HG02938 (cell line): Measurements from ENCODE around the gene TMTC4.
"Not testable (repeated sequence)": the region's sequence is repeated elsewhere in the genome, so short reads cannot be mapped to it uniquely, and the experiment has no call there.

Experiments used
- ATAC-seq: cut with Tn5 transposase; IDR thresholded peaks from one replicate; pipeline ENCODE4 v1.9.1; 2021; ENCODE audit warnings: mild to moderate bottlenecking, moderate library complexity; ENCODE audit not compliant: unreplicated experiment

TMTC4 gene

DNA sequence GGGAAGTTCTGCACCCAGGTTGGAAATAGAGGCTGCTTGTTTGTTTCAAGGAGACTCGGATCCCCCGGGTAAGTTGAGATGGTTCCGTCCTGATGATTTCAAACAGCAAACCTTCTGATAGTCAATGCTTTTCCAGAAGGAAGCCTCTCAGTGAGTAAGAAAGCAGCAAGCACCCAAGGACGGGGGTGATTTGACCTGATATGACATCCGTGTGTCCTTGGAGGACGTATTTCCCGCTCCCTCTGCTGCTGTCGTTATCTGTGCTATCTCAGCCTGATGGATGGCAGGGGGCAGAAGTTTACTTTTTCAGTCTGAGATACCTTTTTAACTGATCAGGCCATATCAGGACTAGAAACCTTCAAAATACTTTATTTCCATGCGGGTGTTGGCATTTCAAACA lies 80.3 kb downstream of the TMTC4 start:
- ATAC-seq, result no peak

DNA sequence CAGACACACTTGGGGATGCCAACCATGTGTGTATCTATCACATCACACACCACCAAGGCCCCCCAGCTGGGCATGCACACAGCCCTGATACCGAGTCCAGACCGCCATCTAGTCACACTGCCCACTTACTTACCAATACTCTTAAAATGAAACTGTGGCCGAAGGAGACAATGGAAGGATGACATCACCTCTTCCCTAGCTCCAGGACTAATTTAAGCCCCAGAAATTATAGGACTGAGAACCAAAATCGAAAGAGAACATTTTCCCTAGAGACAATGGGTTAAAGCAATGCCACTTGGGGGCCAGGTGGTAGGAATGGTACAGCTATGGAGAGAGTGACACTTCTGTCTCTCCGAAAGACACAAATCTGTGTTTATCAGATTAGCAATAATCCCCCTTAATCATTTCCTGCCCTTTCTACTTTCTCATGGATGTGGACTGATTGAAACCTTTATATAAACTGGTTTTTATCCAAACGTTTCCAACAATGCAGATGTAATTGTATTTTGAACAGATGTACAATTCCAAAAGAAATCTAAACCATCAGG lies 85.3 kb downstream of the TMTC4 start:
- ATAC-seq, result no peak

DNA sequence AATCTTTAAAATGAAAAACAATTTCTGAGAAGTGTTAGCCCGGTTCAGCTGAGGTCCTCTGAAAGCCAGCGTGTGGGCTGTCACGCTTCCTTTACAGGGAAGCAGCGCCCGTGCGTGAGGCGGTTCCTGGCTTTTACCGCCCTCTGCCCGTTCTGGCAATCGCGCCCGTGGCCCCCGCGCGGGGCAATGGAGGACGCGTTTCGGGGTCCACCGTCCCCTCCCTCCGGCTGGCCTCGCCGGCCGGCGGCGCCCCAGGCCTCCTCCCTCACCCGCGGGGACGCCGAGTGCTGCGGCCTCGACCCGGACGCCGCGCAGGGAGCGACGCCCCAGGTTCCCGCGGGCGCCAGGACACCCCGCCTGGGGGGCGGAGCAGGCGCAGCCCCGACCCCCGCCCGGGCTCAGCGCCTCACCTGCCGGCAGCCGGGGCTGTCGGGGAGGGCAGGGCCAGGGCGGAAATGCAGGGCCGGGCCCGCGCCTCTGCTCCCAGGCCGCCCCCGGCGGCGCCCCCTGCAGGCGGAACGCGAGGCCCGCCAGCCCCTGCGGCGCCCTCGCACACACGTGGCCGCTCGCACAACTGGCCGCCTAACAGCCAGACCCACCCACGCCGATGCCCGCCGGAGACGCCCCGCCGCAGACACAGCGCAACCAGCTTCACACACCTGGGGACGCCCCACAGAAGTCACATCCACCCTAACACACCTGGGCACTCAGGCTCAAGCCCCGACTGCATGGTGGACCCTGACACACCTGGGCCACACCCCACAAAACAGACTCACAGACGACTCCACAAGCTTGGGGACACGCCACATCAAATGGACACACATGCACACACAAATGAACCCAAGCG lies 86.0 kb downstream of the TMTC4 start, which contains the start of gene GGACT:
Gene GGACT (minus strand): TSS at position 459 of the 847 bp plus-strand sequence. CDS start 56,198 bp downstream, outside the sequence.
- ATAC-seq, result peak; percentile 96

DNA sequence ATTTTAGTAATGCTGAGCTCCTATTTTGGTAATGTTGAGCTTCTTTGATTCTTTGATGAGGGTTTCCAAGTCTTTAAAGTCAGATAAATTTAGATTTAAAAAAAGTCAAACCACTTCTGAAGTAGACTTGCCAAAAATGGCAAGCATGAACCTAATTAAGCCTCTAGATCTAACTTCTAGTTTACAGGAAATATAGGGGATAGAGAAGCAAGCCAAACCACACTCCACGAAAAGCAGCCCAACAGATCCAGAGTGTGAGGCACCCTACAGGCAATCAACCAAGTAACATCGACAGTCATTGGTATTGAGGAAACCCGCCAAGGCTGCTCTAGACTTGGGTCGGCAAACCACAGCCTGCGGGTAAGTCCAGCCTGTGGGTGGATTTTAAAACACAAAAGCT lies 89.7 kb downstream of the TMTC4 start:
- ATAC-seq, result no peak

DNA sequence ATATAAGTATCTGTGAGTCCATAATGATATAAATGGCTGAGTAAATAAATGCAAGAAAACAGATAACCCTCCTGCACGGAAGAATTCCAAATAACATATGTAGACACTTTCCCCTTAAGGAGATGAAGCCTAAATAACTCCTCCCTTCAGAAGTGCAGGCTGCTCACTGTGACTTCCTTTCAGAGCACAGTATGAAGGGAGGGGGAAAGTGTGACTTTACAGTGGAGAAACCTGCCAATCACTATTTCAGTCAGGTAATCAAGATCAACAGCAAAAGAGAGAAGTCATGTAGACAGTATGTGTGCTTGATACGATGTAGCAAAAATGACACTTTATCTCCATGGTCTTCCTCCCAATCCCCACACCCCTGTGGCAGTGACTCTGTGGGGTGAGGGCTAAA lies 93.1 kb downstream of the TMTC4 start:
- ATAC-seq, result no peak

DNA sequence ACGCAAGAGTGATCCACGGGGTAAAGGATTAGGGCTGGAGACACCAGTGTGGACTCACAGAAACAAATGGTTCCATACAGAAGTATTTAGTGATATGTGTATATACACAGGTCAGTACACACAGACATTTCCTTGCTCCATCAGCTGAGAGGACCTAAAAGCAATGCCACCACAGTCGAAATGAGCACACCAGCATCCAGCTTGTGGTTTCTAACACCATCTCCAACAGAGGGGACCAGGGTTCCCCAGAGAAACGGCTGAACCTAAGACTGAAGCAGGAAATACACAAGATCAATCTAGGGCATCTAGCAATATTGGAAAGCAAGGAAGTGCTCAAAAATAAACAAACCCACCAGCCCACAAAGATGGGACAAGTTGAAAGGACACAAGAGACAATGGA lies 93.6 kb downstream of the TMTC4 start:
- no peak for ATAC-seq

DNA sequence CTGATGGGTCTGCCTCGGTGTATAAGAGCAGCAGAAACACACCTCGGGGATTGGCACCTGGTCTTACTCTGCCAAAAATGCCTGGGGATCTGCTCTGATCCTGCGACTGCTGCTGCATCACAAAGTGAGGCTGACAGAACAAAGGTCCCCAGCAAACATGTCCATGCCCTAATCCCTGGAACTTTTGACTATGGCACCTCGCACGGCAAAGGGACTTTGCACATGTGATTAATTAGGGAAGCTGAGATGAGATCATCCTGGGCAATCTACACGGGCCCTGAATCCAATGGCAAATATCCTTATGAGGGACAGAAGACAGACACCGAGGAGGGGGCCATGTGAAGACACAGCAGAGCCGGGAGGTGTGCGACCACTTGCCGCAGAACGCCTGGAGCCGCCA lies 94.5 kb downstream of the TMTC4 start:
- ATAC-seq, result no peak

DNA sequence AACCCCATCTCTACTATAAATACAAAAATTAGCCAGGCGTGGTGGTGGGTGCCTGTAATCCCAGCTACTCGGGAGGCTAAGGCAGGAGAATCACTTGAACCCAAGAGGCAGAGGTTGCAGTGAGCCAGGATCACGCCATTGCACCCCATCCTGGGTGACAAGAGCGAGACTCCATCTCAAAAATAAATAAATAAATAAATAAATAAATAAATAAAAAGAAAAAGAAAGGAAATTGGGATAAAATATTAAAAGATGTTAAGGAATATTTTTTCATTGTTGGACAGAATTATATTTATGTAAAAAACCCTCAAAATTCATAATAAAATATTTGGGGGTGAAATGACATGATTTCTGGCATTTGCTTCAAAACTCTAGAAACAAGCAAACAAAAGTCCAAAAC lies 97.4 kb downstream of the TMTC4 start:
- not testable (repeated sequence) for ATAC-seq

DNA sequence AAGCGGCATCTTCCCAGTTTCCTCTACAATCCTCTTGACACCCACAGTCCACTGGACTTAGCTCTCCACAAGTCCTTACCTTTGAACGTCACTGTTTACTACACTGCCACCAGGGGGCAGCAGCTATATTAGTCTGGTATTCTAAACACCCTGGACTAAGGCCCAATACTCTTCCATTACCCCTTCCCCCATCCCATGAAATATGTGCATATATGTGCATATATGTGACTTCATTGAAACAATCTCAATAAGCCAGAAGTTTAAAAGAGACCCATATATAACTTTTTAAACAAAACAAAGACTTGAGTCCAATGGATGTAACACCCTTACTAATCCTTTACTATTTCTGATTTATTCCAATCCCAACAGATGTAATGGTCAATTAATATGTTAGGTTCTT lies 101.5 kb downstream of the TMTC4 start:
- peak; percentile 100 for ATAC-seq

DNA sequence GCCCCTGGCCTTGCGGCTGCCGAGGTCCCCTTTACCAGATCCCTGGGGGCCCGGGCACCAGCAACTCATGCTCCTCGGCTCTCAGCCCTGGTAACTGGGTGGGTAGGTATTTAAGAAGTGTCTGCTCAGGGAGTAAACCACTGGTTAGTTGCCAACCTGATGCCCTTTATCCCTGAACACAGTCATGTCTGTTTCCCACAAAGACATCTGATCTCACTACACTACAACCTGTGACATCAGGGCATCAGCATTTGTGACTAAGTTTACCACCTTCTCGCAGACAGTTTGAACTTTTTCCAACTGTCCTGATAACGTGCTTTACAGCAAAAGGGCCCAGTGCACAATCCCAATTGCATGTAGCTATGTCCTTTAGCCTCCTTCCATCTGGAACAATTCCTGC lies 108.1 kb downstream of the TMTC4 start:
- no peak for ATAC-seq

DNA sequence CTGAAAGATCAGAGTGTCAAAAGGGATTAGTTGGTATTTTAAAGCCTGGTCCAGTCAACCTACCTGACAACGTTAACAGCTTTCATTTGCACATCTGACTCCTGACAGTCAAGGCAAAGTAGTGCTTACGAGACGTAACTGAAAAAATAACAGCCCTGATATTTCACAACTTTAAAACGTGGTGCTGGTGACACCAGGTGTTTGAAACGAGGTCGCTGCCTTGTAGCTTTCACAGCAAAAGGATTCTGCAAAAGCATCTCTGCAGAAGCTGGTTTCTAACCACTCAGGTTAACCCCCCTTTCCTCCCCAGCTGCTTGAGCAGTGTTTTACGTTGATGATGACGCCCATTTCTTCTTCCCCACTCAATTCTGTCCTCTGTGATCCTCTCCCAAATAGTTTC lies 109.3 kb downstream of the TMTC4 start:
- no peak for ATAC-seq

DNA sequence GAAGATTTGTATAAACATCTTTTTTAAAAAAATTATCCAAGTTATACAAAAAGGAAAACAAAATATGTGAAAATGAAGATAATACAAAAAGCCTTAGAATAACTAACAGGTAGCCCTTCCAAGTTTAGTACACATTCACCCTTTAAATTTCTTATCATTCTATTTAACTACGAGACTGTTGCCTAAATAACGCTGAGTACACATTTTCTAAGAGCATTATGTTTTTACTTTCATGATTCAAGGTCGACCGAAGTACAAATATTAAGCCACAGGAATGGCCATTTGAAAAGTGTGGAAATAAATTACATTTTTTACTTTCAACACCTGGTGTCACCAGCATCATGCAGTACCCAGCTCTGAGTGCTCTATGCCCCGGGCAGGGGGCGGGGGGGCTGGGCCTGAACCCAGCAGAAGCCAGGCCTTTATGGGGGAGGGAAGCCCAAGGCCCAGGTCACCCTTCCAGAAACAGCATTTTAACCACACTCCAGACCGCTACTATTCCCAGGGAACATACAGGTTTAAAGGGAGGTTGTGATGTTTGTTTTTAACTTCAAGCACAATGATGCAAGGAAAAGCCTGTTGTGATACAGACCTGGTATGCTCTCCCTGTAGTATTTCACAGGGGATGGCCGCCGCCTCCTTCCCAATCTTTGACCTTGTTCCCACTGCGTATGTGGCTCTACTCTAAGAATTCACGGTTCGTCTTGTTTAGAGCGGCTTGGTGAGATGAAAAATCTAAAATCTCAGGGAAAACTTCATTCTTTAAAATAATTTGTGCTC lies 110.0 kb downstream of the TMTC4 start:
- no peak for ATAC-seq

DNA sequence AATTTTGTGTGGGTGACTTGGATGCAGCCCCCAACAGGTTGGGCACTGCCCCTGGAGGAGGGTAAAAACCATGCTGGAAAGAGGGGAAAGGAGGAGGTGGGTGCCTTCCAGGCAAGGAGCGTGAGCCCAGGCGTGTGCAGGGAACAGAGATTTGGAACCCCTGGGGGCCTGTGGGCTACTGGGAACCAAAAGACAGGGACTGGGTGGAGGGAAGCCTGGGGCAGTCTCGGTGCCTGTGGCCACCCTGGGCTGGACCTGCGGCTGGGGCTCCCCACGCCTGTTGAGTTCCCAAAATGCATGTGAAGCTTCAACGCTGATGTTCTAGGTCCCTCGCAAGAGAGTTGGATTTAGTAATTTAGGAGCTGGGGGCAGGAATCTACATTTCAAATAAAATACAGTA lies 110.8 kb downstream of the TMTC4 start:
- no peak for ATAC-seq

DNA sequence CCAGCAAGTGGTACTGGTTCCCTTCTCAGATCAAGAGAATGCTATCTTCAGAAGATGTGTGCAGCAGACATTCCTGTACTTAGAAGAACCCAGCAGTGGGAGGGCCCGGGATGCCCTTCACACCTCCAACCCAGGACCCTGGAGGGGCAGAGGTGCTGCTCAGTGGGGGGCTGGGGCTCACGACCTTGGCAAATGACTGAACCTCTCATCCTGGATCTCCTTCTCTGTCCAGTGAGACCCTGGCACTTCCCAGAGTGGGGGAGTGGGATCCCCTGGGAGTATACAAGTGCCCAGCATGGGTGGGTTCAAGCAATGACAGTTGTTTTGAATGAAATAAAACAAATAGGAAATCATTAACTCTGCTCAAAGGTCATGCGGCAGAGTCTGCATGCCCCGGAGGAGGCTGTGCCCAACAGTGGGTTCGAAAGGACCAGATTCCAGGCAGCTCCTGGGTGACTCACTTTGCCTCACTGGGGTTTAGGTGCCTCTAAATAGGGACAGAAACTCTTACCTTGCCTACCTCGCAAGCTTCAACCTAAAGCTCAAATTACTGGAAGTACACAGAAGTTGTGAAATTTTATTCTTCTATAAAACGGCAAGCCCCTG lies 112.9 kb downstream of the TMTC4 start:
- no peak for ATAC-seq

DNA sequence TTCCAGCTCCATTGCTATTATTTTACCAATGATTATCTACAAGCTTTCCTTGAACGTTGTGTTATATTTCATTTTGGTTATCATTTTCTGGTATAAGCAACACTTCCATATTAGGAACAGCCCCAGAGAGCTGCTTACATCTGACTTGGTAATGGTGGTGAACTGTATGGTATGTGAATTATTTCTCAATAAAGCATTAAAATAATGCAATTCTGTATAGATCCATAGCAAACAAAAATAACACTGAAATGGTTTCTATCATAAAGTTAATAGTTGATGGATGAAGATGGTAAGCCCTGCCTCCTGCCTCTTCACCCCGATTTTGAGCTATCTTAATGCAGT lies 113.5 kb downstream of the TMTC4 start:
- no peak for ATAC-seq

DNA sequence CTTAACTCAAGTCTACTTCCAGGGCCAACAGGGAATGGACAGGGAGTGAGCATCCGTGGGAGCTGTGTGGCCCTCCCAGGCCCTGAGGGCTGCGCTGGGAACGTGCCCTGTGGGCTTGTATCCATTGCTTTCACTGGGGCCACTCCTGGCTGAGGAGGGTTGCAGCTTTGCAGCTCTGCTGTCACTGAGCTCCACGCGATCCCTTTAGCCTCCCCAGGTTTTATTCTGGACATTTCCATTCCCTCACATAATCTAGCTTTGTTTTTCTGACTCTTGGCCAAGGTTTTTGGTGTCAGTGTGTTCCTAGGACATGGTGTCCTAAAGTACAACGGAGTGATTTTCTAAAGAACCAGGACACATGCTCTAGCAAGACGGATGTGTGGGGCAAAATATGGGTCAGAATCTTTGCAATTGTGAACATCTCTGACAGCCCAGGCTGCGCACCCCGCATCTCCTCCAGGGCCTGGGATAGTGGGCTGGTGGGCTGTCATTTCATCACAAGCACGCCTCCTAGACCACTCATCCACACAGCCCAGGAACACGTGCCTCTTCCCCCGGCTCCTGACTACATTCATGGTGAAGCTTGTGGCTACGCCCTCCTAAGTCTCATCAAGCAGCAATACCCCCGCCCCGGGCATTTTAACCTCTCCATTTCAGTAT lies 114.0 kb downstream of the TMTC4 start:
- ATAC-seq, result no peak

DNA sequence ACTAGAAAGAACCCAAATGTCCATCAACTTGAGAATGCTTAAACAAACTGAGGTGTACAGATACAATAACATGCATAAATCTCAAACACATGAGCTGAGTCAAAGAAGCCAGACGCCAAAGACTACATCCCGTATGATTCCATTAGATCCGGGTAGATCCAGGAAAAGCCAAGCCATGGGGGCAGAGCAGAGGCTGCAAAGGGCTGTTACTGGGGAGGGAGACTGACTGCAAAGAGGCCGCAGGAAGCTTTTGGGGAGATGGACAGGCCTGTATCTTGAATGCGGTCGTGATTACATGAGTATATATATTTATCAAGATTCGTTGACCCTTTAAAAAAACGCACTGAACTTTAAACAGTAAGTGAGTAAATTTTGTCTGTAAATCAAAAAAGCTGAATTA lies 114.7 kb downstream of the TMTC4 start:
- no peak for ATAC-seq
